Hepatocyte (in vitro differentiated cells): Measurements from ENCODE around the gene RREB1.

ENCODE experiments used
- CTCF ChIP-seq: fragments of 200-600 bp; sonication (generic); IDR thresholded peaks from 2 replicates; pipeline ENCODE4 v1.5.1; 2016; ENCODE audit warnings: antibody characterized with exemption, mild to moderate bottlenecking; ENCODE audit not compliant: poor library complexity
- EZH2 ChIP-seq: fragments of 200-600 bp; sonication (generic); IDR thresholded peaks from 2 replicates; pipeline ENCODE4 v1.6.1; 2016; ENCODE audit warnings: antibody characterized with exemption, mild to moderate bottlenecking, borderline replicate concordance
- EZH2phosphoT487 ChIP-seq: fragments of 200-600 bp; sonication (generic); IDR thresholded peaks from one replicate; pipeline ENCODE4 v1.6.1; 2018; ENCODE audit warnings: antibody characterized with exemption, mild to moderate bottlenecking, low read depth, moderate library complexity; ENCODE audit not compliant: unreplicated experiment, severe bottlenecking

- TF ChIP-seq CTCF (no peak), EZH2 (no peak), EZH2phosphoT487 (no peak)
These were observed 33.0 kb downstream of the RREB1 start for GRCh38 chr6:7140631-7141378.
